GM13976 (cell line): Measurements from ENCODE around the gene MAJIN.

Experiments
- DNase-seq: peaks from one replicate; pipeline ENCODE4 v3.0.0; 2012; ENCODE audit warnings: low spot score
- CTCF ChIP-seq: IDR thresholded peaks from 2 replicates; pipeline ENCODE4 v1.5.1; 2012; ENCODE audit warnings: borderline replicate concordance, mild to moderate bottlenecking; ENCODE audit not compliant: insufficient read depth; ENCODE audit errors: extremely low read depth, missing control alignments, control extremely low read depth
- in situ Hi-C: fragments of 300-500 bp; cut with MboI; formaldehyde crosslinking; loops from one replicate; pipeline ENCODE4 v1.12.0; 2022; ENCODE audit warnings: low sequenced_read_pairs, mixed read lengths, inconsistent platforms; ENCODE audit not compliant: unreplicated experiment

MAJIN gene

GRCh38 chr11:64971421-64972233, at the start of gene MAJIN:
Gene MAJIN, minus strand, starts transcription at chr11:64972108. Its CDS starts 12,703 bp downstream, at chr11:64959405.
- peak; percentile 85 for DNase-seq
- no peak for TF ChIP-seq CTCF
- in situ Hi-C loops = no loop called here

- TF ChIP-seq CTCF = no peak
- in situ Hi-C loops = no loop called here
- no peak for DNase-seq
These were observed 49.6 kb upstream of the MAJIN start for GRCh38 chr11:65021509-65021908.

- no peak for TF ChIP-seq CTCF
- DNase-seq = no peak
- in situ Hi-C loops = no loop called here
These were observed 49.1 kb upstream of the MAJIN start for GRCh38 chr11:65021003-65021402.

GRCh38 chr11:65019824-65020223, 47.9 kb upstream of the MAJIN start:
- in situ Hi-C loops = no loop called here
- no peak for TF ChIP-seq CTCF
- no peak for DNase-seq

GRCh38 chr11:65017937-65018336, 46.0 kb upstream of the MAJIN start:
- TF ChIP-seq CTCF = no peak
- in situ Hi-C loops = no loop called here
- DNase-seq = no peak

- TF ChIP-seq CTCF = no peak
- no peak for DNase-seq
- in situ Hi-C loops = no loop called here
These were observed 44.8 kb upstream of the MAJIN start for GRCh38 chr11:65016705-65017104.
